ENCODE data around the gene C1QC. TPM values are rescaled to one million over a fixed set of nuclear protein-coding genes. Genes with fewer than 3 reads are reported as not detected.

Gene C1QC
- polyA plus RNA-seq, 1 experiment: not detected

DNA sequence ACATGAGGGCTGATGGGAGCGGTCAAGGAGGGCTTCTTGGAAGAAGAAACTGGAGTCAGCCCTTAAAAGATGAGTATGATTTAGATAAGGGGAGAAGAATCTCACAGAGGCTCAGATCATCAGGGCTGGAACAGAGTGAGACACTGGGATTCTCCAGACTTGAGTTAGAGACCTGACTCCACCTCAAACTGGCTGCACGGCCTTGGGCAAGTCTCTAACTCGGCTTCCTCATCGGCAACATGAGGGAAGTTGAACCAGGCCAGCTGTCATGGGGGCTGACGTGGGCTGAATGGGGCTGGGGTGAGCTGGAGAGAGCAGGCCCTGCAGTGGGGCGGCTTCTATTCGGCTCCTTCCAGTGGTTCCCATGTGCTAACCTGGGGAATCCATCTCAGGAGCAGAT, 2.5 kb downstream of the C1QC start:
- peaks cover 1% of the 10 kb centered on the region; the same call in 1 of the 2 replicates for H3K27me3 ChIP-seq (ENCODE audit: control insufficient read depth, insufficient read depth, low read length)
- DNase-seq (ENCODE audit: low read depth): no peak
- no peak overlapping the region for H3K4me3 ChIP-seq (ENCODE audit: low read depth, low read length)
- ChIA-PET POLR2A (no interaction called here), CTCF (interaction anchor here (1.2 to 8.4 kb wide), 3 partner anchors 12 to 227 kb away, joined by 3 to 237 read pairs (median 3); no protein-coding TSS in a partner anchor)
- H3K36me3 ChIP-seq (ENCODE audit: control insufficient read depth, insufficient read depth, low read length): no peaks in the 10 kb centered on the region
- TF ChIP-seq, protein P1, sequence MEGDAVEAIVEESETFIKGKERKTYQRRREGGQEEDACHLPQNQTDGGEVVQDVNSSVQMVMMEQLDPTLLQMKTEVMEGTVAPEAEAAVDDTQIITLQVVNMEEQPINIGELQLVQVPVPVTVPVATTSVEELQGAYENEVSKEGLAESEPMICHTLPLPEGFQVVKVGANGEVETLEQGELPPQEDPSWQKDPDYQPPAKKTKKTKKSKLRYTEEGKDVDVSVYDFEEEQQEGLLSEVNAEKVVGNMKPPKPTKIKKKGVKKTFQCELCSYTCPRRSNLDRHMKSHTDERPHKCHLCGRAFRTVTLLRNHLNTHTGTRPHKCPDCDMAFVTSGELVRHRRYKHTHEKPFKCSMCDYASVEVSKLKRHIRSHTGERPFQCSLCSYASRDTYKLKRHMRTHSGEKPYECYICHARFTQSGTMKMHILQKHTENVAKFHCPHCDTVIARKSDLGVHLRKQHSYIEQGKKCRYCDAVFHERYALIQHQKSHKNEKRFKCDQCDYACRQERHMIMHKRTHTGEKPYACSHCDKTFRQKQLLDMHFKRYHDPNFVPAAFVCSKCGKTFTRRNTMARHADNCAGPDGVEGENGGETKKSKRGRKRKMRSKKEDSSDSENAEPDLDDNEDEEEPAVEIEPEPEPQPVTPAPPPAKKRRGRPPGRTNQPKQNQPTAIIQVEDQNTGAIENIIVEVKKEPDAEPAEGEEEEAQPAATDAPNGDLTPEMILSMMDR (IDR thresholded peaks at IDR 0.05; ENCODE audit: insufficient read depth, low read depth, low read length): no peak

DNA sequence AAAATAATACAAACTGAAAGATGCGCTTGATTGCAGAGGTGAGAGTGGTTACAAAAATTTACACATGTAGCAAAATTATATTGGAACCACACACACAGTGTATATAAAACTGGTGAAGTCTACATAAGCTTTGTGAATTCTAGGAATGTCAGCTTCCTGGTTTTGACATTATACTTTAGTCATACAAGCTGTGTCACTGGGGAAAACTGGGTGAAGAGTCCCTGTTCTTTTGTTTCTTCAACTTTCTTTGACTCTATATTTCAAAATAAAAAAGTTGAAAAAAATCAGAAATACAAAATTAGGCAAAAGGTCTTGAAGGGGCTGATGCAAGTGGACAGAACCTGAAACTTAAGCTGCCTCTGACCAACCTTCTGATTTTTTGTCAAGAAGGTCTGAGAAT, 3.0 kb downstream of the C1QC start:
- DNase-seq (ENCODE audit: low read depth): no peak
- TF ChIP-seq, protein P1 (IDR thresholded peaks at IDR 0.05; ENCODE audit: insufficient read depth, low read depth, low read length): no peak
- H3K36me3 ChIP-seq (ENCODE audit: control insufficient read depth, insufficient read depth, low read length): no peaks in the 10 kb centered on the region
- peaks cover 1% of the 10 kb centered on the region; the same call in 1 of the 2 replicates for H3K27me3 ChIP-seq (ENCODE audit: control insufficient read depth, insufficient read depth, low read length)
- H3K4me3 ChIP-seq (ENCODE audit: low read depth, low read length): no peak overlapping the region
- POLR2A ChIA-PET: no interaction called here
- CTCF ChIA-PET: interaction anchor here (0.7 to 8.4 kb wide), 4 partner anchors 11 to 227 kb away, joined by 3 to 237 read pairs (median 3); no protein-coding TSS in a partner anchor

DNA sequence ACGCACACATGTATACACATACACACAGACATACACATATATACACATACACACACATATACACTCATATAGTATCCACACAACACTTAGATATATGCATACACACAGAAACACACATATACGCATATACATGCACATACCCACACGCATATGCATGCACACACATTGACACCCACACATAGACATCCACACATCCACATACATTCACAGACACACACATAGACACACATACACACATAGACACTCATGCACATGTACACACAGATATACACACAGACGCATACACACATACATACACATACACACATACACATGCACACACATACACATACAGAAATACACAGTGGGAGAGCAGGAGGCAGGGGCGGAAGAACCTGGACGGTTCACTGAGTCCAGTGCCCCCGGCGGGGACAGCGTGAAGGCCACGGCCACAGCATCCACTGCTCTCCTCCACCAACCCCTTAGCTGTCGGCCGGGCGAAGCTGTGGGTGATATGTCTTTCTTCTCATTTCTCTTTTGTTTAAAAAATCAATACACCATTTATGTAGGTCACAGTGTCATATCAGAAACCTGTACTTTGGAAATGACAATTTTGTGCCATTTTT, 6.8 kb downstream of the C1QC start:
- CTCF ChIA-PET: interaction anchor here (1.5 kb wide), 1 partner anchor 230 kb away, joined by 7 read pairs; no protein-coding TSS in a partner anchor
- H3K27me3 ChIP-seq (ENCODE audit: control insufficient read depth, insufficient read depth, low read length): peaks cover 16% of the 10 kb centered on the region
- no peak for DNase-seq (ENCODE audit: low read depth)
- TF ChIP-seq, protein P1 (IDR thresholded peaks at IDR 0.05; ENCODE audit: insufficient read depth, low read depth, low read length): no peak
- H3K36me3 ChIP-seq (ENCODE audit: control insufficient read depth, insufficient read depth, low read length): no peaks in the 10 kb centered on the region
- POLR2A ChIA-PET: no interaction called here
- H3K4me3 ChIP-seq (ENCODE audit: low read depth, low read length): no peak overlapping the region

DNA sequence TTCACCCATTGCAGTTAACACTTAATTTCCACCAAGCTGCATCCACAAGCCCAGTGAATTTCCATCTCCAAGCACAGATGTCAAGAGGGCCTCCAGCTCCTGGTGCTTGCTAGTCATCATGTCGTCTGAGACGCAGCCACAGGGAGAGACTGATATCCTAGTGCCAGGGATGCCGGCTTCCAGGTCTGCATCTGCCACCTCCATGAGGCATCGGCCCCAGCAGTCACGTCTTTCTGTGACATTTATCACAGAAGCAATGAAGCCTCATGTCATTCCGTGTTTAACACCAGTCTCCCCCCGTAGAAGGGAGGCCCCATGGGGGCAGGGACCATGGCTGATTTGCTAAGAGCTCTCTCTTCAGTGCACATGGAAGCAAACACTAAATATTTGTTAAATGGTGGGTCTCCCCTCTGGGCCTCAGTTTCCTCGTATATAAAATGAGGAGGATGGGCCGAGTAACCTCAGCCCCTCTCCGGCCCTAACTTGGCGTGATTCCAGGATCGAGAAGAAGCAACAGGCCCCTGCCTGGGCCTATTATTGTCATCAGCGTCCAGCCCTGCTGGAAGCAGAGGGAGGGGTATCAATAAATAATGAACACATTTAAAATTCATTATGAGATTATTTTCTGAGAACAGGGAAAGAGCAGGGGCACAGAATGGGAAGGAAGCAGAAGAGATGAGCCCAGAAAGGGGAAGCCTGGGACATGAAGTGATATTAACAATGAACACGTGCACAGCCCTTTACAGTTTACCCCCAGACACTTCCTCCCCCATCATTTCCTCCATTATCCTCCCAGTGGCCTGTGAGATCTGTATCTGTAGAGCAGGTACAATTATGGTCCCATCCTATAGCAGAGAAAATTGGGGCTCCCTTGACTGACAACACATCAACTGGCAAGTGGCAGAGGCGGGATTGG, 8.8 kb downstream of the C1QC start:
- ChIA-PET POLR2A (no interaction called here), CTCF (interaction anchor here (1.3 to 1.5 kb wide), 3 partner anchors 9 to 278 kb away, joined by 4 to 7 read pairs (median 5); partner anchors contain the start of gene C1QC)
- Histone ChIP-seq H3K4me3 (ENCODE audit: low read depth, low read length) (no peak overlapping the region), H3K36me3 (ENCODE audit: control insufficient read depth, insufficient read depth, low read length) (no peaks in the 10 kb centered on the region), H3K27me3 (ENCODE audit: control insufficient read depth, insufficient read depth, low read length) (peaks cover 27% of the 10 kb centered on the region)
- TF ChIP-seq, protein P1 (IDR thresholded peaks at IDR 0.05; ENCODE audit: insufficient read depth, low read depth, low read length): no peak
- no peak for DNase-seq (ENCODE audit: low read depth)

DNA sequence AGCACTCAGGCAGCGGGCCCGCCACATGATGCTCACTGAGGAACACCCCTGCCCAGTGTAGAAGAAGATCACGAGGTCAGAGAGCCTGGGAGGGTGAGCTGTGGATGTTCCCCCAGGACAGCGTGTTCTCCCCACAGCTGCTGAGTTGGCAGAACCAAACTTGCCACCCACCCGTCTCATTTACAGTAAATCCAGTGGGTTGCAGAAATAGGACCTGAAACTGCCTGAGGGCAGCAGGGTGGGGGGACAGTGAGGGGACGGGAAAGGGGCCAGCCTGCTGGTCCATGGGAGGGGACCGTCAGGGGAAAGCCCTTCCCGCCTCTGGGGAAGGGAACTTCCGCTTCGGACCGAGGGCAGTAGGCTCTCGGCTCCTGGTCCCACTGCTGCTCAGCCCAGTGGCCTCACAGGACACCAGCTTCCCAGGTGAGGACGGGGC, 9.5 kb downstream of the C1QC start, which contains the start of gene C1QB:
C1QB (plus strand) TSS at position 356 of the 436 bp plus-strand sequence. CDS start 6,227 bp downstream, outside the sequence.
- CTCF ChIA-PET: interaction anchor here (0.9 to 1.4 kb wide), 3 partner anchors 10 to 277 kb away, joined by 3 to 5 read pairs (median 4); partner anchors contain the start of gene C1QC
- no peak within 1 kb of the TSS for H3K4me3 ChIP-seq (ENCODE audit: low read depth, low read length)
- POLR2A ChIA-PET: no interaction called here
- no peaks in the 10 kb centered on the region for H3K36me3 ChIP-seq (ENCODE audit: control insufficient read depth, insufficient read depth, low read length)
- no peak for DNase-seq (ENCODE audit: low read depth)
- peaks cover 28% of the 10 kb centered on the region for H3K27me3 ChIP-seq (ENCODE audit: control insufficient read depth, insufficient read depth, low read length)
- TF ChIP-seq, protein P1 (IDR thresholded peaks at IDR 0.05; ENCODE audit: insufficient read depth, low read depth, low read length): no peak

All from BJ (cell line).